Measurements from ENCODE around the gene DCDC2. TPM values are rescaled to one million over a fixed set of nuclear protein-coding genes. Genes with fewer than 3 reads are reported as not detected.

DCDC2 gene
- total RNA-seq, 2 donors from 2014 or later, result 0.34 to 2.5 TPM

DNA sequence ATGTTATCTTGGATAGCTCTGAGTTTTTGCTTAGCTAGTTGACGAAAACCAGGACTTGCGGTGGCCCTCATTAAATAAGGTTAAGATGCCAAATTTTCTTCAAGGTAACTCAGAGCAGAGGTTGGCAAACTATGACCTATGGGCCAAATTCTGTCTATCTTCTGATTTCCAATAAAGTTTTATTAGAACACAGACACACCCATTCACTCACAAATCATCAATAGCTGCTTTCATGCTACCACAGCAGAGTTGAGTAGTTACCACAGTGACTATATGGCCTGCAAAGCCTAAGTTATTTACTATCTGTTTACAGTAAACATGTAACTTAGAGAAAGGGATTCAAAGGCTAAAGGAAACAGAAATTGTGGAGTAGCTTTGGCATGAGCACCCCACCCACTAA lies 23.6 kb downstream of the DCDC2 start:
- intact Hi-C loops (cut with DNase I), result no loop called here
- H3K27ac ChIP-seq, result no peak overlapping the region
- no peaks in the 10 kb centered on the region for H3K27me3 ChIP-seq (replicated peaks; ENCODE audit: insufficient read depth)
- H3K4me1 ChIP-seq (replicated peaks), result no peaks in the 10 kb centered on the region
- H3K4me3 ChIP-seq, result no peak overlapping the region
- no peaks in the 10 kb centered on the region for H3K9me3 ChIP-seq
- no peaks in the 10 kb centered on the region for H3K36me3 ChIP-seq
- 92% methylated on average over 2 of the region's 2 CpGs for WGBS
- TF ChIP-seq POLR2A (IDR thresholded peaks at IDR 0.05) (no peak), POLR2AphosphoS5 (IDR thresholded peaks at IDR 0.05) (no peak), CTCF (IDR thresholded peaks at IDR 0.05) (no peak)
- DNase-seq (ENCODE audit: low spot score), result no peak

- DNase-seq (ENCODE audit: low spot score), result no peak
- Histone ChIP-seq H3K9me3 (no peaks in the 10 kb centered on the region), H3K27ac (no peak overlapping the region), H3K4me3 (no peak overlapping the region), H3K36me3 (no peaks in the 10 kb centered on the region), H3K27me3 (replicated peaks; ENCODE audit: insufficient read depth) (no peaks in the 10 kb centered on the region), H3K4me1 (replicated peaks) (no peaks in the 10 kb centered on the region)
- WGBS, result 57% methylated on average over 2 of the region's 2 CpGs
- intact Hi-C loops (cut with DNase I), result no loop called here
- TF ChIP-seq POLR2AphosphoS5 (IDR thresholded peaks at IDR 0.05) (no peak), POLR2A (IDR thresholded peaks at IDR 0.05) (no peak), CTCF (IDR thresholded peaks at IDR 0.05) (no peak)
These were observed 25.5 kb downstream of the DCDC2 start for GRCh38 chr6:24332317-24332716.

DNA sequence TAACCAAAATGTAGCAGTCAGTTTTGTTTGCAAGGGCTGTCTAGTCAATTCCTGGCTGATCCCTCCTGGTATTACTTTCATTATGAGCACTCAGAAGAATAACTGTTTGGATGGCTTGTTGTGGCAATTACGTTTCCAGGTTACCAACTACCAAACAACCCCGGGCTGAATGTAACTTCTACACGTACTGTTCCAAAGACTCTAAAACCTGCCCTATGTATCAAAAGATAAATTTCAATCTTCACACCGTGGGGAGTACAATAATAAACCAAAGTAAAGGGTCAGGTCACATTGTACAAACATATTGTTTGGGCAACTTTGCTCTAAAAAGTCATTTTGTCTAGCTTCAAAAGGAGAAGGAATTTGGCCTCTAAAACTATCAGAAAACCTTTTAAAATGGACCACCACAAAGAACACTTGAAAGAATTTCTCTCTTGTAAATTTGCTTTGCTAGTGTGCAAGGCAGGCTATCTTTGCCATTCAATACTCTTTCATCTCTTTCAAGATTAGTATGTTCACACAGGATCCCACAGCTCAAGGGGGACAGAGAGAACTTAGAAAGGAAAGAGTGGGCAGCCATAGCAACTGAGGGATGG lies 27.6 kb downstream of the DCDC2 start:
- Histone ChIP-seq H3K4me3 (no peak overlapping the region), H3K9me3 (no peaks in the 10 kb centered on the region), H3K4me1 (replicated peaks) (no peaks in the 10 kb centered on the region), H3K27me3 (replicated peaks; ENCODE audit: insufficient read depth) (no peaks in the 10 kb centered on the region), H3K27ac (no peak overlapping the region), H3K36me3 (no peaks in the 10 kb centered on the region)
- TF ChIP-seq POLR2A (IDR thresholded peaks at IDR 0.05) (no peak), CTCF (IDR thresholded peaks at IDR 0.05) (no peak), POLR2AphosphoS5 (IDR thresholded peaks at IDR 0.05) (no peak)
- DNase-seq (ENCODE audit: low spot score), result no peak
- 23% methylated on average over 4 of the region's 4 CpGs for WGBS
- intact Hi-C loops (cut with DNase I), result no loop called here

- Histone ChIP-seq H3K27me3 (replicated peaks; ENCODE audit: insufficient read depth) (no peaks in the 10 kb centered on the region), H3K4me1 (replicated peaks) (no peaks in the 10 kb centered on the region), H3K4me3 (no peak overlapping the region), H3K27ac (no peak overlapping the region), H3K36me3 (no peaks in the 10 kb centered on the region), H3K9me3 (no peaks in the 10 kb centered on the region)
- 93% methylated on average over 2 of the region's 2 CpGs for WGBS
- no peak for DNase-seq (ENCODE audit: low spot score)
- intact Hi-C loops (cut with DNase I), result no loop called here
- no peak for TF ChIP-seq CTCF (IDR thresholded peaks at IDR 0.05)
- no peak for TF ChIP-seq POLR2A (IDR thresholded peaks at IDR 0.05)
- no peak for TF ChIP-seq POLR2AphosphoS5 (IDR thresholded peaks at IDR 0.05)
These were observed 28.4 kb downstream of the DCDC2 start for GRCh38 chr6:24329451-24329850.

- TF ChIP-seq CTCF (IDR thresholded peaks at IDR 0.05) (no peak), POLR2A (IDR thresholded peaks at IDR 0.05) (no peak), POLR2AphosphoS5 (IDR thresholded peaks at IDR 0.05) (no peak)
- WGBS, result 84% methylated on average over 4 of the region's 4 CpGs
- intact Hi-C loops (cut with DNase I), result no loop called here
- DNase-seq (ENCODE audit: low spot score), result no peak
- Histone ChIP-seq H3K27me3 (replicated peaks; ENCODE audit: insufficient read depth) (no peaks in the 10 kb centered on the region), H3K36me3 (no peaks in the 10 kb centered on the region), H3K27ac (no peak overlapping the region), H3K9me3 (no peaks in the 10 kb centered on the region), H3K4me1 (replicated peaks) (no peaks in the 10 kb centered on the region), H3K4me3 (no peak overlapping the region)
These were observed 28.8 kb downstream of the DCDC2 start for GRCh38 chr6:24329022-24329421.
